Spinal cord (tissue), 10 donors: ENCODE data around the gene HSPB9. TPM values are rescaled to one million over a fixed set of nuclear protein-coding genes. Genes with fewer than 3 reads are reported as not detected.

Experiments
- DNase-seq, 6 donors: peaks; one replicate each; pipeline versions ENCODE4 v3.0.0 to v3.0.0-alpha.2; 2013 to 2015; ENCODE audit warnings: low spot score in 6 of 6, low read depth in 4 of 6
- H3K27ac ChIP-seq: one replicate; pipeline ENCODE4 v1.5.1; 2013; ENCODE audit warnings: low read depth, low read length, control low read depth
- H3K27me3 ChIP-seq: one replicate; pipeline ENCODE4 v1.6.1; 2013; ENCODE audit warnings: low read length; ENCODE audit not compliant: control insufficient read depth, insufficient read depth
- H3K36me3 ChIP-seq: one replicate; pipeline ENCODE4 v1.6.1; 2013; ENCODE audit warnings: low read length; ENCODE audit not compliant: control insufficient read depth, insufficient read depth
- H3K4me1 ChIP-seq: one replicate; pipeline ENCODE4 v1.6.1; 2013; ENCODE audit warnings: low read length; ENCODE audit not compliant: control insufficient read depth, insufficient read depth
- H3K4me3 ChIP-seq: one replicate; pipeline ENCODE4 v1.5.1; 2013; ENCODE audit warnings: low read depth, low read length, control low read depth
- H3K9me3 ChIP-seq: one replicate; pipeline ENCODE4 v1.6.1; 2013; ENCODE audit warnings: low read length; ENCODE audit not compliant: control insufficient read depth, insufficient read depth
- WGBS: methylation state at CpG from one replicate; pipeline ENCODE4 v1.1.5; 2013; ENCODE audit warnings: missing lambda C conversion rate; ENCODE audit not compliant: insufficient coverage; 5-methylcytosine and 5-hydroxymethylcytosine counted together
- polyA plus RNA-seq, 2 donors: library from polyadenylated mRNA; unstranded; fragments of 120-200 nt; gene quantifications; one replicate each; pipeline ENCODE4 v1.2.1, GENCODE V29; 2013; ENCODE audit not compliant: insufficient read length in 2 of 2
- total RNA-seq, 2 donors: library from RNA; depleted of rRNA in 1 of 2; stranded (reverse); fragments of 120-200 nt in 1 of 2; fragments of >200 nt in 1 of 2; gene quantifications; one replicate each; pipeline versions ENCODE4 v1.2.3 to v1.2.4, GENCODE V29; 2013 to 2014
- donor health status: healthy.

Gene HSPB9
- total and polyA plus RNA-seq, 4 donors = 0.10 to 0.51 (median 0.21) TPM

GRCh38 chr17:42119301-42119700 lies 3.3 kb upstream of the HSPB9 start:
- no peaks in the 10 kb centered on the region for H3K27me3 ChIP-seq
- peaks cover 66% of the 10 kb centered on the region for H3K36me3 ChIP-seq
- no peak for DNase-seq
- peaks cover 32% of the 10 kb centered on the region for H3K4me1 ChIP-seq
- 93% methylated on average over 18 of the region's 18 CpGs for WGBS
- H3K9me3 ChIP-seq = no peaks in the 10 kb centered on the region
- no peak overlapping the region for H3K27ac ChIP-seq
- no peak overlapping the region for H3K4me3 ChIP-seq

DNA sequence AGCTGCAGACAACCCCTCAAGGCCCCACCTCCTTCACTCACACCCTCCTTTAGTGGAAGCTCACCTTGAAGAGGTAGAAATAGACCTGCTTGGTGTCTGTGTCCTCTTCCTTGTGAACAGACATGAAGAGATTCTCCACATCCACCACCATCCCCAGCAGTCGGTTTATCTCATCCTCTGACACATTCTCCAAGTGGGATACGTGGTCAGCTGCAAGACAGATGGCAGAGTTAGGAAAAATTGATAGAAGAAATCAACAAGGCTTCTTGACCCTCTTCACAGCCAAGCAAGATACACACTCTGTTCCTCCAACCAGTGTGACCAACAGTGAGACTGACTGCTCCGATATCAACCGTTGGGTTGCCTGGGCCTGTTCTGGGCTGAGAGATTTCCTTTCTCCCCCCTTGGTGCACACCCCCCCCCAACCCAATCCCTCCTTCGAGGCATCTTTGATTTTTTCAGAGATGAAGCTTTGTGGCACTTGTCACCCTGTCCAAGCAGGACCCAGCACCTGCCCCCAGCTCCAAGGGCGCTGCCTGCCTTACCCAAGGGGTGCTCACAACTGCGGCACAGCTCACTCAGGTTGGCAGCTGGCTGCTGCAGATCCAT lies 2.3 kb upstream of the HSPB9 start:
- Histone ChIP-seq H3K4me3 (peak overlapping the region; percentile 40), H3K4me1 (peaks cover 32% of the 10 kb centered on the region), H3K36me3 (peaks cover 59% of the 10 kb centered on the region), H3K27ac (no peak overlapping the region), H3K27me3 (no peaks in the 10 kb centered on the region), H3K9me3 (no peaks in the 10 kb centered on the region)
- WGBS = 65% methylated on average over 6 of the region's 7 CpGs
- no peak for DNase-seq

DNA sequence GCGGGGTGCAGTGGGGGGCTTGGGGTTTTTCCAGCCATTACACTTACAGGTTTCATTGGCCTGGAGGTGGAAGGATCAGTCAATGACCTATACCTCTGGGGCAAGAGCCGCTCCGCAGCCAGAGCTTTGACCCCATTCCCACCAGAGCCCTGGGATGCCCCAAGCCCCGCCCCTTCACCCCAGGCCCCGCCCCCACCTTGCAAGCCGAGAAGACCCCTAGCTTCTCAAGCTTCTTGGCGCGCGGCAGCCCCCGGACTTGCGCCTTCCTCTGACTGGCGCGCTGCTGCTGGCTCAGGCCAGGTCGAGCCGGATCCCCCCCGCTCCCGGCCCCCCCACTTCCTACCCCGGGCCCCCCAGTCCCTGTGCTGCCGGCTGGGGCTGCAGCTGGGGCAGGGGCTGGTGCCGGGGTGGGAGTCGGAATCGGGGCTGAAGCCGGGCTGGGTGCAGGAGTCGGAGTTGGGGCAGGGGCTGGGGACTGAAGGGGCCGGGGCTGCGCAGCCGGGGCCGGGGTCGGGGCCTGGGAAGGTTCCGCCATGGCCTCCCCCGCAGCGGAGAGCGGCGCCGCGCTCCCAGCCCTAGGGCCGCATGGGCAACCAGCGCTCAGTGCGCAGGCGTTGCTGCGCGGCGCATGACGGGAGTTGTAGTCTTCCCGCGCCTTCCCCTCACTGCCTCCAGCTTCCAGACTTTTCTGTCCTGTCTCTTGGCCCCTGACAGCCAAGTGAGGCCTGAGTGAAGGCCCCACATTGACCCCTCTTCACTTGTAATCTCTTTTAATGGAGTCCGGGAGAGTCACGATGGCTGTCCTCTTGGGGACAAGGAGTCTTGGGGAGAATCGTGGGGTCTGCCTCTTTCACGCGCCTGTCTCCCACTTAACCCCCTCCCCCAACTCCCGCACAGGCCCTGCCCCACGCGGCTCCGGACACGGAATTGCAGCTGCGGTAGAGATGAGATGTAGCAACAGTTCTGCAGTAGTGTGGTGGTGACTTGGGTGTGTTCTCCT lies 1.5 kb upstream of the HSPB9 start, which contains the start of gene KAT2A:
KAT2A (minus strand) TSS at position 598 of the 1,000 bp plus-strand sequence; CDS start at position 535, 63 bp downstream.
- WGBS = under 1% methylated on average over 29 of the region's 57 CpGs
- peak in 5 of 6 donors; percentile 67 to 94 (median 79) for DNase-seq
- H3K9me3 ChIP-seq = no peaks in the 10 kb centered on the region
- peaks cover 59% of the 10 kb centered on the region for H3K36me3 ChIP-seq
- H3K27me3 ChIP-seq = no peaks in the 10 kb centered on the region
- H3K4me3 ChIP-seq = peak within 1 kb of the TSS; percentile 40
- peak within 1 kb of the TSS; percentile 57 for H3K27ac ChIP-seq
- peaks cover 32% of the 10 kb centered on the region for H3K4me1 ChIP-seq

DNA sequence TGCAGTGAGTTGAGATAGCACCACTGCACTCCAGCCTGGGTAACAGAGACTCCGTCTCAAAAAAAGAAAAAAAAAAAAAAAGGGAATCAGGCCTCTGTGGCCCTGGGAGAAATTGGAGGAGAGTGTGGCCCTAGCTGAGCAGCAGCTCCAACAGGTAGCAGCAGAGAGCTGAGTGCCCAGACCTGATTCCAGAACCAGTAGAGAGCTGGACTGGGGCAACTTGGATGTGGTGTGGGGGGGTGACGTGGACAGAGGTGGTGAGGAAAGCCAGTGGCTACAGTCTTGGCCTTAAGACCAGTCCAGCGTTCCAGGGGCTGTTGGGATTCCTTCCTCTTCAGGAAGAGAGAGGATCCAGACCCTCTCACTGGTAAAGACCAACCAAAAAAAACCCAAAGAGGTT lies 1.7 kb downstream of the HSPB9 start:
- Histone ChIP-seq H3K4me1 (peaks cover 28% of the 10 kb centered on the region), H3K4me3 (no peak overlapping the region), H3K27me3 (no peaks in the 10 kb centered on the region), H3K9me3 (no peaks in the 10 kb centered on the region), H3K36me3 (peaks cover 56% of the 10 kb centered on the region), H3K27ac (no peak overlapping the region)
- no peak for DNase-seq
- WGBS = 80% methylated on average over 1 of the region's 3 CpGs

GRCh38 chr17:42125565-42125964 lies 3.0 kb downstream of the HSPB9 start:
- Histone ChIP-seq H3K36me3 (peaks cover 66% of the 10 kb centered on the region), H3K4me3 (no peak overlapping the region), H3K4me1 (peaks cover 27% of the 10 kb centered on the region), H3K27ac (no peak overlapping the region), H3K9me3 (no peaks in the 10 kb centered on the region), H3K27me3 (no peaks in the 10 kb centered on the region)
- WGBS = 81% methylated on average over 8 of the region's 12 CpGs
- DNase-seq = no peak

DNA sequence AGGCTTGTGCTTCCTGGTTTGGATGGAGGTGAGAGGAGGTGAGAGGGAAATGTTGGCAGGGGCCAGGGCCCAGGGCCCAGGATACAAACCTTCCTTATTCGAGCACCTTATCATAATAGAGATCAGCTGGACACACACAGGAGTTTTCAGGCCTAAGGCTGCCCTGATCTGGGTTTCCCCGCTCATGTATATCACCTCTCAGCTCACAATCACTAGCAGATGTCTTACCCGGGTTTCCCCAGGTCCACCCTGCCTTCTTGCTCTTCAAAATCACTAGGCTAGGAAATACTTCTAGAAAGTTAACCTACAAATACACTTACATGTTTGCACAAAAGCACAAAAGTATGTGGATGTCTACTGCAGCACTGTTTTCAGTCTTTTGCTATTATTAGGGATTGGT lies 4.2 kb downstream of the HSPB9 start:
- Histone ChIP-seq H3K4me1 (peaks cover 30% of the 10 kb centered on the region), H3K9me3 (no peaks in the 10 kb centered on the region), H3K27me3 (no peaks in the 10 kb centered on the region), H3K27ac (no peak overlapping the region), H3K36me3 (peaks cover 72% of the 10 kb centered on the region), H3K4me3 (no peak overlapping the region)
- DNase-seq = no peak
- 96% methylated on average over 3 of the region's 3 CpGs for WGBS

- Histone ChIP-seq H3K9me3 (no peaks in the 10 kb centered on the region), H3K4me1 (peaks cover 25% of the 10 kb centered on the region), H3K27ac (no peak overlapping the region), H3K36me3 (peaks cover 67% of the 10 kb centered on the region), H3K27me3 (no peaks in the 10 kb centered on the region), H3K4me3 (no peak overlapping the region)
- WGBS = 80% methylated on average over 2 of the region's 6 CpGs
- DNase-seq = no peak
Observed at GRCh38 chr17:42127414-42127813, 4.8 kb downstream of the HSPB9 start.

DNA sequence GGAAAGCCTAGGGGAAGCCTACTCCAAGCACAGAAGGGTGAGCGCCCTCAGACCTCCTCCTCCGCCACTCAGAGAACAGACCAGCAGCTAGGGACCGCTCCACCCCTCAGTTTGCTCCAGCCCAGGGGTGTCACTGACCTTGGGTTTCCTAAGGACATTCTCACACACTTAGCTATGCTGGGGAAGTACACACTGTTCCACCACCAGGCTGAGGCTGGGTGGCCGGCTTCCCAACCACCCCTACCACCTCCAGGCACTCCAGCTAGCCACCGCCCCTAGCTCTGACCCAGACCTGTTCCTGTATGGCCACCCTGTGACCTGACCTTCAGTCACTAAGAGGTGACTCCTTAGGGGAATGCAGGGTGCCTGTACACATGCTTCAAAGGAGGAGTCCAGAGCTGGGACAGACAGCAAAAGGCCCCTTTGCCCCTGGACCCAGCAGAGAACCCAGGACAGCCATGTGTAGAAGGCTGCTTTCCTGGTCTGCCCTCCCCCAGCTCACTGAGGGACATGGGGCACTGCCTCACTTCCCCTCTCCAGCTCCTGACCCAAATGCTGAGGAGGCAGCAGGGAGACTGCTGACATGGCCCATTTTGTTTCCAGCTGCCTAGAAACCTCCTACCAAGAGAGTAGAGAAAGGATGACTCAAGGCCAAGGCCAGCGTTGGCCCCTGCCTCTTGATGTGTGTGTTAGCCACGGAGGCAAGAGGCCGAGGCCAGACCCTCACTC lies 6.7 kb downstream of the HSPB9 start:
- no peak for DNase-seq
- H3K9me3 ChIP-seq = no peaks in the 10 kb centered on the region
- peaks cover 37% of the 10 kb centered on the region for H3K4me1 ChIP-seq
- H3K27ac ChIP-seq = no peak overlapping the region
- peaks cover 58% of the 10 kb centered on the region for H3K36me3 ChIP-seq
- no peaks in the 10 kb centered on the region for H3K27me3 ChIP-seq
- no peak overlapping the region for H3K4me3 ChIP-seq
- WGBS = 88% methylated on average over 4 of the region's 8 CpGs

DNA sequence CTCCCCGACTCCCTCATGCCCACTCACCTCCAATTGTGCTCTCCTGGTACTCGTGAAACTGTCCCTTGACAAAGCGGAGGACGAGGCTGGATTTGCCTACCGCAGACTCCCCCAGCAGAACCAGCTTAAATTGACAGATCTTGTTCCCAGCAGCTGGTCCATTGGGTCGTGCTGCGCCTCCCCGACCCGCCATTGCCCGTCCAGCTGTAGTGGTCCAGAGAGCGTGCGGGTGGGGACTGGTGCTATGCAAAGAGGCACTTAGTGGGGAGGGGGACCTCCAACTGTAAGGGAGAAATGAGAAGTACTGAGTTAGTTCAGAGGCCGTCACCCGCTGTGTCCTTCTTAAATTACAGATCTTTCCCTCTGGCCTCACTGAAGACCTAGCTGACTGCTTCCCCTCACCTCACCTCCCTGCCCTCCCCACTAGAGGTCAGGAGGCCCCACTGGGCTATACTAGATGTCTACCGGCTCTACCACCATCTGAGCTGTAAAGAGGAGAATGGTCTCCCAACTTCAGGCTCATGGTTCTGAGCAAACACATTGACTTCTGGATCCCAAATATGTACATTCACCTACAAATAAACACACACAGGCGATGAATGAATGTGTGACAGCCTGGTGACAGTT lies 7.8 kb downstream of the HSPB9 start:
- Histone ChIP-seq H3K36me3 (peaks cover 53% of the 10 kb centered on the region), H3K27me3 (no peaks in the 10 kb centered on the region), H3K4me3 (no peak overlapping the region), H3K27ac (peak overlapping the region; percentile 72), H3K9me3 (no peaks in the 10 kb centered on the region), H3K4me1 (peaks cover 37% of the 10 kb centered on the region)
- DNase-seq = no peak
- 92% methylated on average over 10 of the region's 16 CpGs for WGBS
